ENCODE data around the gene AP3D1. TPM values are rescaled to one million over a fixed set of nuclear protein-coding genes. Genes with fewer than 3 reads are reported as not detected.
"Not testable (repeated sequence)": the region's sequence is repeated elsewhere in the genome, so short reads cannot be mapped to it uniquely, and the experiment has no call there.

AP3D1 gene
- 10 to 100 TPM; 60.5 to 64.2 TPM for total RNA-seq

DNA sequence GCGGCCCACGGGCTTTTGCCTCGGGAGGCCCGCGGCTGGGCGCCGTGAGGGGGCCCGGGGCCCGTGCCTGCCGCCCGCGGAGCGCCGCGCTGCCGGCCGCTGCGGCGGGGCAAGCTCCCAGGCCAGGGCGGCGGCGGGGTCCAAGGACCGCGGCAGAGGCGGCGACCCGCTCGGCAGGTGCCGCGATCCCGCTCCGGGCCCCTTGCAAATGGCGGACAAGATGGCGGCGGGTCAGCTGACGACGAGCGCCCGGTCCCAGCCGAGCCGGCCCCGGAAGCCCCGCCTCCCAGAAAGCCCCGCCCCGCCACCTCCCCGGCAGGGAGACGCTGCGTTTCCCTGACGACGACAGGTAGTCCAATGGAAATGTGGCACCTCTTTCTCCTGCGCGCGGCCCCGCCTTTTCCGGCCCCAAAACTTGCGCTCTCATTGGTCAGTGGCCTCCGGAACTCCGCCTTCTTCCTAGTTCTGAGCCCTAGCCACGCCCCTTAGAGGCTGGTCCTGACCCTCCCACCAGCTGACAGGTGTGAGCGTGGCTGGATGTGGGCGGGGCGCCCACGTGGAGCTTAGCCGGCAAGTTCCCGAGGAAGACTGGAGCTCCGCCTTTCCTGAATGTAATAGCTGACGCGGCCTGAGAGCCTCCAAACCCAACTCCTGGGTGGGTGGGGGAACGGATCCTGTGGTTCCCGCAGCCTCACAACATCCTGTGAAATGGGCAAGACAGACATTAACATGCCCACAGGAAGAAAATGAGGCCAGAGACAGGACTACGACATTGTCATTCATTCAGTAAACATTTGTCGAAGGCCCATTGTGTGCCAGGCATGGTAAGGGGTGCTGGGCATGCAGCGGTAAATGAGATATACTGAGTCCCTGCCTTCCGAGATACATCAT, at the start of gene AP3D1:
Gene AP3D1 (minus strand): TSS at position 228 of the 891 bp plus-strand sequence. CDS start 232 bp downstream, outside the sequence.
- no peaks in the 10 kb centered on the region for H3K9me3 Mint-ChIP-seq
- peak within 1 kb of the TSS; percentile 74 for H3K27ac Mint-ChIP-seq
- H3K36me3 Mint-ChIP-seq (ENCODE audit: low read depth): no peaks in the 10 kb centered on the region
- CTCF ChIA-PET: interaction anchor here (0.6 to 1.0 kb wide), 6 partner anchors 18 to 111 kb away, joined by 3 to 4 read pairs (median 3); partner anchors contain the start of genes MOB3A and PLEKHJ1
- H3K27me3 Mint-ChIP-seq (ENCODE audit: low read depth): no peaks in the 10 kb centered on the region
- peaks cover 39% of the 10 kb centered on the region for H3K4me1 Mint-ChIP-seq (ENCODE audit: low read depth)
- peak; percentile 100 for DNase-seq
- intact Hi-C loops (cut with micrococcal nuclease): loop anchor here (1.0 to 5.0 kb wide), 10 partner anchors 12 to 471 kb away; partner anchors contain the start of genes BTBD2, DOT1L, IZUMO4 and LSM7
- peak within 1 kb of the TSS; percentile 83 for H3K4me3 Mint-ChIP-seq

DNA sequence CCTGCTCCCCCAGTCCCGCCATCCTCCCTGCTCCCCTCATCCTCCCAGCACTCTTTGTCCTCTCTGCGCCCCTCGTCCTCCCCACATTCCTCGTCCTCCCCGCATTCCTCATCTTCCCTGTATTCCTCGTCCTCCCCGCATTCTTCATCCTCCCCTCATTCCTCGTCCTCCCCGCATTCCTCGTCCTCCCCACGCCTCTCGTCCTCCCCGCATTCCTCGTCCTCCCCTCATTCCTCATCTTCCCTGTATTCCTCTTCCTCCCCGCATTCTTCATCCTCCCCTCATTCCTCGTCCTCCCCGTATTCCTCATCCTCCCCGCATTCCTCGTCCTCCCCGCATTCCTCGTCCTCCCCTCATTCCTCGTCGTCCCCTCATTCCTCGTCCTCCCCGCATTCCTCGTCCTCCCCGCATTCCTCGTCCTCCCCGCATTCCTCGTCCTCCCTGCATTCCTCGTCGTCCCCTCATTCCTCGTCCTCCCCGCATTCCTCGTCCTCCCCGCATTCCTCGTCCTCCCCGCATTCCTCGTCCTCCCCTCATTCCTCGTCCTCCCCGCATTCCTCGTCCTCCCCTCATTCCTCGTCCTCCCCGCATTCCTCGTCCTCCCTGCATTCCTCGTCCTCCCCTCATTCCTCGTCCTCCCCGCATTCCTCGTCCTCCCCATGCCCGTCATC, 49.4 kb upstream of the AP3D1 start:
- intact Hi-C loops (cut with micrococcal nuclease); DNase-seq; H3K36me3 Mint-ChIP-seq (ENCODE audit: low read depth); H3K9me3 Mint-ChIP-seq; H3K27me3 Mint-ChIP-seq (ENCODE audit: low read depth); H3K27ac Mint-ChIP-seq; H3K4me1 Mint-ChIP-seq (ENCODE audit: low read depth); H3K4me3 Mint-ChIP-seq; CTCF ChIA-PET: not testable (repeated sequence)

DNA sequence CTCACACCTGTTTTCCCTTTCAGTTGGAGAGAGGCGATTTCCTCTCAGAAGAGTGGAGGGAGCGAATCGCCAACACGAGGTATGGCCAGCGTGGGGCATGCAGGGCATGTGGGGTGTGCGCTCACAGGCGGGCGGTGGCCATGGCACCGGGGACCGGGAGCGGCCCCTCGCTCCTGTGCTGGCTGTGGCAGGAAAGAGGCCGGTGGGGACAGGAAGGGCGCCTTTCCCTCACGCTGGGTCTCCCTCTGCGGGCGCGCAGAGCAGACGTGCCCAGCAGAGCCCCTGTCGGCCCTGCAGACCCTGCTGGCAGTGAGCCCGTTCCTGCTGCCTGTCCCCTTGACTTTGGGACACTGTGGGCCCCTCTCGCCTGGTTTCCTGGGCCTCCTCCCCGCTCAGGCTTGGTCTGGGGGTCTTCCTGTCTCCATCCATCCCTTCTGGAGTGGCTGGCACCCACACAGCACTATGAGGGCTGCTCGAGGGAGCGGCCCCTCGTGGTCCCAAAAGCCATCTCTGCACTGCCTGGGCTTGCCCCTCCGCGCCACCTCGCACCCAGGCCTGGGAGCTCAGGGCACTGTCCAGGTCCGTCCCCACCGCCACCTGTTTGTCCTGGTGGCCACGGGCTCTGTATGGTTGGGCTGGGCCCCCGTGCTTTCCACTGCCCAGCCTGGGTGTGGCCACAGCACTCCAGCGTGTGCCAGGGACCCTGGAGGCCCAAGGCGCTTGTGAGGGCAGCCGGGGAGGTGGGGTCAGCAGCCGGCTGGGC, 48.7 kb upstream of the AP3D1 start:
- Mint-ChIP-seq H3K9me3 (no peaks in the 10 kb centered on the region), H3K36me3 (ENCODE audit: low read depth) (peaks cover 8% of the 10 kb centered on the region), H3K4me1 (ENCODE audit: low read depth) (peaks cover 2% of the 10 kb centered on the region), H3K4me3 (no peak overlapping the region), H3K27ac (no peak overlapping the region), H3K27me3 (ENCODE audit: low read depth) (no peaks in the 10 kb centered on the region)
- no peak for DNase-seq
- intact Hi-C loops (cut with micrococcal nuclease): no loop called here
- CTCF ChIA-PET: interaction anchor here (0.8 kb wide), 1 partner anchor 13 kb away, joined by 3 read pairs; no protein-coding TSS in a partner anchor

DNA sequence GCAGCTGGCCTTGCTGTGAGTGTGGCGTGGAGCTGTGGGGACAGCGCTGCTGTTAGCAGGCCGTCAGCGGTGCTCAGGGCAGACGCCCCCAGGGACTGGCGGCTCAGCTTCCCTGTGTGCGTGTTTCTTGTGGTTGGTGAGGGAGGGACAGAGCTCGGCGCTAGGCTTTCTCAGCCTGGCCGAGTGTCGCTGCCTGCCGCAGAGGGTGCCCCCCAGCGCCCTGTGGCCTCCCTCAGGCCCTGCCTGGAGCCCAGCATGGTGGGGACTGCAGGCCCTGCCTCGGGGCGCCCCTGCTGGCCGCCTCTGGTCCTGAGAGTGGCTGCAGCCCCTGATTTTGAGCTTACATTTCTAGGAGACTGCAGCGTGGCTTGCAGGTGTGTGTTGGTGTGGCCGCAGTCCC, 47.8 kb upstream of the AP3D1 start:
- no peak overlapping the region for H3K4me3 Mint-ChIP-seq

DNA sequence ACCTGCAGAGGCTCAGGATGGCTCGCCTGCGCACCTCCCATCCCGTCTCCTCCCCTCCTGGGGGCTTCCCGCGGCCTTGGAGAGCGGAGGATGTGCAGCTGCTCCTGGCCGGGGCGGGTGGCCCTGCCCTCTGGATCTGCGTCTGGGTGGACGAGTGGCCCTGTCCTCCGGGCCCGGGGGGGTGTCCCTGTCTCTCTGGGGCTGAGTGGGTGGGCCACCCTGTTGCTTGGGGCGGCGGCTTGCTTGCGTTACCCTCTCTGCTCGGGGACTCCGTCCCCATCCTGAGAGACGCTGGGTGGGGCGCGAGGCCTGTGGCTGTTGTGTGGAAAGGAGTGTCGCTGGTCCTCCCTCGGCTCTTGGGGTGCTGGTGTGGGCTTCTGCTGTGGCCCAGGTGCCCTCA, 47.0 kb upstream of the AP3D1 start:
- H3K9me3 Mint-ChIP-seq: no peaks in the 10 kb centered on the region
- H3K27ac Mint-ChIP-seq: no peak overlapping the region
- CTCF ChIA-PET: no interaction called here

More for the DNA sequence above, 47.8 kb upstream of the AP3D1 start:
- intact Hi-C loops (cut with micrococcal nuclease): no loop called here
- H3K27ac Mint-ChIP-seq: no peak overlapping the region
- CTCF ChIA-PET: interaction anchor here (0.8 kb wide), 1 partner anchor 12 kb away, joined by 3 read pairs; no protein-coding TSS in a partner anchor
- DNase-seq: no peak
- H3K27me3 Mint-ChIP-seq (ENCODE audit: low read depth): no peaks in the 10 kb centered on the region
- H3K36me3 Mint-ChIP-seq (ENCODE audit: low read depth): peaks cover 10% of the 10 kb centered on the region
- H3K4me1 Mint-ChIP-seq (ENCODE audit: low read depth): peaks cover 2% of the 10 kb centered on the region
- H3K9me3 Mint-ChIP-seq: no peaks in the 10 kb centered on the region

DNA sequence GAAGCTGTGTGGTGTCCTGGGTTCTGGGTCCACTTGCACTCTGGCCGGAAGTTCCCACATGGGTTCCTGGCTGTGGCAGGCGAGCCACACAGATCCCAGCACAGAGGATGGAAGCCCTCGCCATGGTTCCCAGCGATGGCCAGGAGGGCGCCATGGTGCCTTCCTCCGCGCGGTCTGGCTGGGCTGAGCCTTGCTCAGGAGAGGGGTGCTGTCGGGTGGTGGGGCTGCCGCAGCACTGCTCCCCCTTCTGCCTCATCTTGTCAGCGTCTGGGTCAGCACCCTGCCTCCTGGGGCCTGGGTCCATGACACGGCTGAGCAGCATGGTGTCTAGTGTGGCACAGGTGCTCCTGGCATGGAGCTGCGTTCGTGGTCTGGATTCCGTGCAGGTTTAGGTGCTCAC, 45.9 kb upstream of the AP3D1 start:
- H3K27me3 Mint-ChIP-seq (ENCODE audit: low read depth): no peaks in the 10 kb centered on the region
- H3K4me1 Mint-ChIP-seq (ENCODE audit: low read depth): peaks cover 2% of the 10 kb centered on the region
- CTCF ChIA-PET: no interaction called here
- H3K27ac Mint-ChIP-seq: no peak overlapping the region
- DNase-seq: no peak
- H3K4me3 Mint-ChIP-seq: no peak overlapping the region
- intact Hi-C loops (cut with micrococcal nuclease): no loop called here
- peaks cover 18% of the 10 kb centered on the region for H3K36me3 Mint-ChIP-seq (ENCODE audit: low read depth)
- H3K9me3 Mint-ChIP-seq: no peaks in the 10 kb centered on the region

More for the DNA sequence above, 47.0 kb upstream of the AP3D1 start:
- no peak for DNase-seq
- H3K4me1 Mint-ChIP-seq (ENCODE audit: low read depth): peaks cover 2% of the 10 kb centered on the region
- H3K27me3 Mint-ChIP-seq (ENCODE audit: low read depth): no peaks in the 10 kb centered on the region
- intact Hi-C loops (cut with micrococcal nuclease): no loop called here
- H3K4me3 Mint-ChIP-seq: no peak overlapping the region
- H3K36me3 Mint-ChIP-seq (ENCODE audit: low read depth): peaks cover 11% of the 10 kb centered on the region

DNA sequence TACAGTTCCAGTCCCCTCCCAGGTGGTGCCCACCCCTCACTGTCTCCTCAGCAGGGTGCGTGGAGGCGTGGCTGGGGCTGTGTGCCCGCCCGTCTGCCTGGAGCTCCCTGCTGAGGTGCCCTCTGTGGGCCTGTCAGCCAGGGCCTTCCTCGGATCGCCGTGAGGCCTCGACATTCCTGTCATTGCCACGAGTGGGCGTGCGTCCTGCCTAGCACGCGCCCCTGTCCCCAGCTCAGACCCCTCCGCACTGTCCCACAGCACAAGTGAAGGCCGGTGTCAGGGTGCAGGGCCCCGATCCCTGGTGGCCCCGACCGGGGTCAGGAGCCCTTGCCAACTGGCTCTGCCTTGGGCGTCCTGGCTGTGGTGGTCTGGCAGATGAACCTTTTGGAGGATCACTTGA, 44.5 kb upstream of the AP3D1 start:
- no peak for DNase-seq
- H3K4me1 Mint-ChIP-seq (ENCODE audit: low read depth): peaks cover 2% of the 10 kb centered on the region
- no peak overlapping the region for H3K4me3 Mint-ChIP-seq
- no peaks in the 10 kb centered on the region for H3K27me3 Mint-ChIP-seq (ENCODE audit: low read depth)
- CTCF ChIA-PET: no interaction called here
- intact Hi-C loops (cut with micrococcal nuclease): no loop called here
- no peak overlapping the region for H3K27ac Mint-ChIP-seq
- H3K36me3 Mint-ChIP-seq (ENCODE audit: low read depth): peaks cover 26% of the 10 kb centered on the region
- H3K9me3 Mint-ChIP-seq: no peaks in the 10 kb centered on the region

DNA sequence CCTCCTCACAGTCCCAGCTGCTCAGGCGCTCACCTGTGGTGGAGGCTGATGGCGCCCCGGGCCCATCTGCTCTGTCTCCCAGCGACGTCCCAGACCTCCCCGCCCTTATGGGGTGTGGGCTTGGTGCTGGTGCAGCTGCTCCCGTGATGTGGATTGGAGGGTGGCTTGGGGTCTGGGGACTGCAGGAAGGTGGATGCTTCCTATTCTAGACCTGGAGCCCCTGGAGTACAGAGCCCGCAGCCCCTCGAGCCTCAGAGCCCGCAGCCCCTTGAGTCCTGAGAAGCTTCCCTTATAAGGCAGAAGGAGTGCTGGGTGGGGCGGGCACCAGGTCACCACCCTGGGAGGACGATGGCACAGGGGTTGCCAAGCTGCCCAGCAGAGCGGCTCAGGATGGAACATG, 44.0 kb upstream of the AP3D1 start:
- CTCF ChIA-PET: no interaction called here
- Mint-ChIP-seq H3K27ac (no peak overlapping the region), H3K27me3 (ENCODE audit: low read depth) (no peaks in the 10 kb centered on the region), H3K4me3 (no peak overlapping the region), H3K4me1 (ENCODE audit: low read depth) (peaks cover 2% of the 10 kb centered on the region), H3K36me3 (ENCODE audit: low read depth) (peaks cover 30% of the 10 kb centered on the region), H3K9me3 (no peaks in the 10 kb centered on the region)
- no peak for DNase-seq
- intact Hi-C loops (cut with micrococcal nuclease): no loop called here

DNA sequence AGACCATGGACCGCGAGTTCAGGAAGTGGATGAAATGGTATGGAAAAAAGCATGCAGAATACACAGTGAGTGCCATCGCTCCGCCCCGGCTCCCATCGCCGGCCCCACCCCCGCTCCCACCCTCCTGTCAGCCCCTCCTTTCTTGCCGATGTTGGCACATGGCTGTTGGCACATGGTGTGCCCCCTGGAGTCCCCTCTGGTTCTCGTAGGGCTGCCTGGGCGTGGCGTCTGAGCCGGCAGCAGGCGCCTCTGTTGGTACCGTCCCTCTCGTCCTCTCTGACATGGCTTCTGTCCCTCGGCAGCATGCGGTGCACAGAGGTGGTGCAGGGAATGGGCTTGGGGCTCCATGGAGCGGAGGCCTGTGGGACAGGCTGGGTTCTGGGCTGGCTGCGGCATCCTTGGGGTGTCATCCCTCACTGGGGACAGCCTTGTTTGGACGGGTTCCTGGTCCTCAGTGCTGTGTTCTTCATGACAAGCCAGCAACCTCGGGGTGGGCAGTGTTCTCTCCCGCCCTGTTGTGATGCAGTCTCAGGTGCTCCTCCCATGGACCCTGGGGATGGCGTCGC, 43.2 kb upstream of the AP3D1 start:
- Mint-ChIP-seq H3K27ac (no peak overlapping the region), H3K4me1 (ENCODE audit: low read depth) (peaks cover 2% of the 10 kb centered on the region), H3K36me3 (ENCODE audit: low read depth) (peaks cover 30% of the 10 kb centered on the region), H3K27me3 (ENCODE audit: low read depth) (no peaks in the 10 kb centered on the region), H3K9me3 (no peaks in the 10 kb centered on the region), H3K4me3 (no peak overlapping the region)
- DNase-seq: no peak
- CTCF ChIA-PET: interaction anchor here (0.6 kb wide), 1 partner anchor 1793 kb away, joined by 6 read pairs; no protein-coding TSS in a partner anchor
- intact Hi-C loops (cut with micrococcal nuclease): no loop called here

DNA sequence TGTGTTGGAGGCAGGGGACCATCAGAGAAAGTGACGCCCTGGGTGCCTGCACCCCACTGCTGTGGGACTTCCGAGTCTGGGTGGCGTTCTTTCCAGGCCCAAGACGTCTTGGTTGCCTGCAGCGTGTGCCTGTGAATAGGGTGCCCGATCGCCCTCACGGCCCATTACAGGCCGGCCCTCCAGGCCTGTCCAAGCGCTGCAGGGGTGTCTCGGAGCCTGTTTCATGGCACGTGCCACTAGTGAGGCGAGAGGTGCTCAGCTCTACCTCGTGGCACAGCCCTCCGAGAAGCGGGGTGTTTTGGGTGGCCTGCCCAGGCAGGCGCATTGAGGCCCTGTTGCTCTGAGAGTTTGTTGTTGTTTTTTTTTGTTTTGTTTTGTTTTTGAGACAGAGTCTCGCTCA, 42.4 kb upstream of the AP3D1 start:
- CTCF ChIA-PET: interaction anchor here (0.6 kb wide), 1 partner anchor 1794 kb away, joined by 6 read pairs; no protein-coding TSS in a partner anchor
- Mint-ChIP-seq H3K27me3 (ENCODE audit: low read depth) (no peaks in the 10 kb centered on the region), H3K4me1 (ENCODE audit: low read depth) (peaks cover 2% of the 10 kb centered on the region), H3K4me3 (no peak overlapping the region), H3K36me3 (ENCODE audit: low read depth) (peaks cover 30% of the 10 kb centered on the region), H3K9me3 (no peaks in the 10 kb centered on the region), H3K27ac (no peak overlapping the region)
- DNase-seq: no peak
- intact Hi-C loops (cut with micrococcal nuclease): no loop called here

DNA sequence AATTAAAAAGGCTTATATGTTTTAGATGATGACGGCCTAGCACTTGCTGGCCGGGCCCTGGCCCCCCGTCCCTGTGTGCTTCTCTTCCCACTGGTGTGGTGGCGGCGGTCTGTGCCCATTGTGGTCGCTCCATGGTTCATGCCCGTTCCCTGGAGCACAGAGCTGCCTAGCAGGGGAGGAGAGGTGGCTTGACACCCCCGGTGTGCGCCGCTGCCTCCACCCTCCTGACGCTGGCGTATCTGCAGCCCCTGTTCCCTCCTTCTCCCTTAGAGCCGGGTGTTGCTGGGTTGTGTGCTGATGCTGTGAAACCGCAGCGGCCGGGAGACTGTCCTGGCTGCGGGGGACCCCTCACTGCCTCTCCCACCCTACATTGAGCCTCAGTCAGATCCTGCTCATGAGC, 41.5 kb upstream of the AP3D1 start:
- peaks cover 2% of the 10 kb centered on the region for H3K4me1 Mint-ChIP-seq (ENCODE audit: low read depth)
- CTCF ChIA-PET: no interaction called here
- H3K36me3 Mint-ChIP-seq (ENCODE audit: low read depth): peaks cover 31% of the 10 kb centered on the region
- no peaks in the 10 kb centered on the region for H3K27me3 Mint-ChIP-seq (ENCODE audit: low read depth)
- H3K9me3 Mint-ChIP-seq: no peaks in the 10 kb centered on the region
- H3K4me3 Mint-ChIP-seq: no peak overlapping the region
- intact Hi-C loops (cut with micrococcal nuclease): no loop called here
- H3K27ac Mint-ChIP-seq: no peak overlapping the region
- no peak for DNase-seq
